NCI-H1417 (cell line): ENCODE results near the gene SKAP2.

Source experiments
- DNase-seq, 3 experiments: peaks; one replicate each; lab custom pipeline; 2025; lab: John Stamatoyannopoulos, UW

SKAP2 gene

GRCh38 chr7:26638140-26638539, 226.2 kb downstream of the SKAP2 start:
- no peak for DNase-seq

GRCh38 chr7:26637610-26638009, 226.8 kb downstream of the SKAP2 start:
- no peak for DNase-seq

- no peak for DNase-seq
These were observed 227.6 kb downstream of the SKAP2 start for GRCh38 chr7:26636808-26637207.

GRCh38 chr7:26633557-26633956, 230.8 kb downstream of the SKAP2 start:
- no peak for DNase-seq

- no peak for DNase-seq
These were observed 232.8 kb downstream of the SKAP2 start for GRCh38 chr7:26631601-26632000.

- no peak for DNase-seq
These were observed 233.3 kb downstream of the SKAP2 start for GRCh38 chr7:26630941-26631580.

- no peak for DNase-seq
These were observed 234.0 kb downstream of the SKAP2 start for GRCh38 chr7:26630361-26630760.

GRCh38 chr7:26629696-26630095, 234.7 kb downstream of the SKAP2 start:
- DNase-seq: no peak

GRCh38 chr7:26627891-26628341, 236.5 kb downstream of the SKAP2 start:
- peak; percentile 78 to 94 (median 83) for DNase-seq

GRCh38 chr7:26627221-26627620, 237.2 kb downstream of the SKAP2 start:
- DNase-seq: no peak

- DNase-seq: no peak
These were observed 237.7 kb downstream of the SKAP2 start for GRCh38 chr7:26626687-26627086.

- DNase-seq: no peak
These were observed 238.2 kb downstream of the SKAP2 start for GRCh38 chr7:26626156-26626555.

GRCh38 chr7:26625286-26625685, 239.1 kb downstream of the SKAP2 start:
- DNase-seq: no peak

GRCh38 chr7:26624839-26625238, 239.6 kb downstream of the SKAP2 start:
- DNase-seq: no peak

- no peak for DNase-seq
These were observed 240.0 kb downstream of the SKAP2 start for GRCh38 chr7:26624431-26624830.

GRCh38 chr7:26620352-26620751, 244.0 kb downstream of the SKAP2 start:
- DNase-seq: no peak

GRCh38 chr7:26619348-26619984, 244.9 kb downstream of the SKAP2 start:
- DNase-seq: no peak

- DNase-seq: peak; percentile 46 to 85 (median 49)
These were observed 245.5 kb downstream of the SKAP2 start for GRCh38 chr7:26618898-26619297.

GRCh38 chr7:26618449-26618848, 245.9 kb downstream of the SKAP2 start:
- DNase-seq: peak; percentile 40 to 75 (median 46)
